ENCODE results near the gene MOB3A. TPM values are rescaled to one million over a fixed set of nuclear protein-coding genes. Genes with fewer than 3 reads are reported as not detected.

Gene MOB3A
- total and polyA plus RNA-seq, 2 of the 13 experiments (the other 11 are each of a cell fraction or from before 2014, with no cell fraction given) = 3.5 to 17.8 TPM

DNA sequence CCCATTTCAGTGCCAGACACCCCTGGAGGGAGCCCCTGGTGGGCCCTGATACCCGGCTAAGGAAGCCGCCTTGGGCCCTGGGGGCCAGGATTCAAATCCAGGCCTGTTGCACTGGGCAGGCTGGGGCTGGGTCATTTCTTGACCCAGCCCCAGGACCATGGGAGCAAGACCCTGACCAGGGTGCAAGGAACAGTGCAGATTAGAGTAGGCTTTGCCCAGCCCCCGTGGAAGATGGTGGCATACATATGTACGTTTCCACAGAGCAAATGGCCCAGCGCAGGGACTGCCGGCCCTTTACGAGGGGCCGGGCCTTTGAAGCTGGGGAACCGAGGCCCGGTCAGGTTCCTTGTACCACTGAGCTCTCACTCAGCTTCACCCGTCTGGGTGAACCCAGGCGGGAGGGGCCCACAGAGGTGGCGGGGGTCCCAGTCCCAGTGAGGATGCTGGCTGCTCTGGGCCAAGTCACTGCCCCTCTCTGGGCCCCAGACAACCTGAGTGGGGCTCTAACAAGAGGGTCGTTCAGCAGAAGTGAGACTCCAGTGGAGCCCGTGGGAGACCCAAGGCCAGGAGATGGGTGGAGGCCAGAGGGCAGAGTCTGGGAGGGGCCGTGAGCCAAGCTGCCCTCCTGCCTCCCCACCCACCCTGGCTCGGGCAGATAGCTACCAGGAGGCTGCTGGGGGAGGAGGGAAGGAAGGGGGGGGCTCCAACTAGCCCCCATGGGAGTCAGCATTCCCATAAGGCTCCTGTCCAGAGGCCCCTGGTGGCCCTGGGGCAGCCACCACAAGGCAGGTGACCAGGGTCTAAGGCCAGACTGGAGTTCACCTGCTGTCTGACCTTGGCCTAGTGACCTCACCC, 47.8 kb downstream of the MOB3A start (continued):
- TF ChIP-seq, protein P1, sequence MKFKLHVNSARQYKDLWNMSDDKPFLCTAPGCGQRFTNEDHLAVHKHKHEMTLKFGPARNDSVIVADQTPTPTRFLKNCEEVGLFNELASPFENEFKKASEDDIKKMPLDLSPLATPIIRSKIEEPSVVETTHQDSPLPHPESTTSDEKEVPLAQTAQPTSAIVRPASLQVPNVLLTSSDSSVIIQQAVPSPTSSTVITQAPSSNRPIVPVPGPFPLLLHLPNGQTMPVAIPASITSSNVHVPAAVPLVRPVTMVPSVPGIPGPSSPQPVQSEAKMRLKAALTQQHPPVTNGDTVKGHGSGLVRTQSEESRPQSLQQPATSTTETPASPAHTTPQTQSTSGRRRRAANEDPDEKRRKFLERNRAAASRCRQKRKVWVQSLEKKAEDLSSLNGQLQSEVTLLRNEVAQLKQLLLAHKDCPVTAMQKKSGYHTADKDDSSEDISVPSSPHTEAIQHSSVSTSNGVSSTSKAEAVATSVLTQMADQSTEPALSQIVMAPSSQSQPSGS (CRISPR knock-in tag; IDR thresholded peaks at IDR 0.05) = no peak
- TF ChIP-seq ZNF589 (CRISPR knock-in tag; conservative IDR thresholded peaks at IDR 0.05) (no peak), ZFX (CRISPR knock-in tag; IDR thresholded peaks at IDR 0.05; ENCODE audit: low read depth) (peak; percentile 48; the same call in 1 of the 2 replicates), AGO1 (IDR thresholded peaks at IDR 0.05; ENCODE audit: low read depth, low read length, poor library complexity, severe bottlenecking) (no peak), SSRP1 (CRISPR knock-in tag; IDR thresholded peaks at IDR 0.05) (no peak), SKI (IDR thresholded peaks at IDR 0.05; ENCODE audit: partially characterized antibody) (peak; percentile 77), PHF8 (CRISPR knock-in tag; IDR thresholded peaks at IDR 0.05) (no peak), ZNF460 (CRISPR knock-in tag; IDR thresholded peaks at IDR 0.05; ENCODE audit: borderline replicate concordance) (no peak), ZNF33A (CRISPR knock-in tag; IDR thresholded peaks at IDR 0.05; ENCODE audit: borderline replicate concordance) (no peak), NFKBIZ (CRISPR knock-in tag; IDR thresholded peaks at IDR 0.05) (no peak)
- TF ChIP-seq, protein P2, sequence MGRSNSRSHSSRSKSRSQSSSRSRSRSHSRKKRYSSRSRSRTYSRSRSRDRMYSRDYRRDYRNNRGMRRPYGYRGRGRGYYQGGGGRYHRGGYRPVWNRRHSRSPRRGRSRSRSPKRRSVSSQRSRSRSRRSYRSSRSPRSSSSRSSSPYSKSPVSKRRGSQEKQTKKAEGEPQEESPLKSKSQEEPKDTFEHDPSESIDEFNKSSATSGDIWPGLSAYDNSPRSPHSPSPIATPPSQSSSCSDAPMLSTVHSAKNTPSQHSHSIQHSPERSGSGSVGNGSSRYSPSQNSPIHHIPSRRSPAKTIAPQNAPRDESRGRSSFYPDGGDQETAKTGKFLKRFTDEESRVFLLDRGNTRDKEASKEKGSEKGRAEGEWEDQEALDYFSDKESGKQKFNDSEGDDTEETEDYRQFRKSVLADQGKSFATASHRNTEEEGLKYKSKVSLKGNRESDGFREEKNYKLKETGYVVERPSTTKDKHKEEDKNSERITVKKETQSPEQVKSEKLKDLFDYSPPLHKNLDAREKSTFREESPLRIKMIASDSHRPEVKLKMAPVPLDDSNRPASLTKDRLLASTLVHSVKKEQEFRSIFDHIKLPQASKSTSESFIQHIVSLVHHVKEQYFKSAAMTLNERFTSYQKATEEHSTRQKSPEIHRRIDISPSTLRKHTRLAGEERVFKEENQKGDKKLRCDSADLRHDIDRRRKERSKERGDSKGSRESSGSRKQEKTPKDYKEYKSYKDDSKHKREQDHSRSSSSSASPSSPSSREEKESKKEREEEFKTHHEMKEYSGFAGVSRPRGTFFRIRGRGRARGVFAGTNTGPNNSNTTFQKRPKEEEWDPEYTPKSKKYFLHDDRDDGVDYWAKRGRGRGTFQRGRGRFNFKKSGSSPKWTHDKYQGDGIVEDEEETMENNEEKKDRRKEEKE (IDR thresholded peaks at IDR 0.05) = no peak
- TF ChIP-seq, protein P3, sequence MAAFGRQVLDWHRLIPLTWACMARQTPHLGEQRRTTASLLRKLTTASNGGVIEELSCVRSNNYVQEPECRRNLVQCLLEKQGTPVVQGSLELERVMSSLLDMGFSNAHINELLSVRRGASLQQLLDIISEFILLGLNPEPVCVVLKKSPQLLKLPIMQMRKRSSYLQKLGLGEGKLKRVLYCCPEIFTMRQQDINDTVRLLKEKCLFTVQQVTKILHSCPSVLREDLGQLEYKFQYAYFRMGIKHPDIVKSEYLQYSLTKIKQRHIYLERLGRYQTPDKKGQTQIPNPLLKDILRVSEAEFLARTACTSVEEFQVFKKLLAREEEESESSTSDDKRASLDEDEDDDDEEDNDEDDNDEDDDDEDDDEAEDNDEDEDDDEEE (CRISPR knock-in tag; IDR thresholded peaks at IDR 0.05) = no peak
- TF ChIP-seq, protein P4, sequence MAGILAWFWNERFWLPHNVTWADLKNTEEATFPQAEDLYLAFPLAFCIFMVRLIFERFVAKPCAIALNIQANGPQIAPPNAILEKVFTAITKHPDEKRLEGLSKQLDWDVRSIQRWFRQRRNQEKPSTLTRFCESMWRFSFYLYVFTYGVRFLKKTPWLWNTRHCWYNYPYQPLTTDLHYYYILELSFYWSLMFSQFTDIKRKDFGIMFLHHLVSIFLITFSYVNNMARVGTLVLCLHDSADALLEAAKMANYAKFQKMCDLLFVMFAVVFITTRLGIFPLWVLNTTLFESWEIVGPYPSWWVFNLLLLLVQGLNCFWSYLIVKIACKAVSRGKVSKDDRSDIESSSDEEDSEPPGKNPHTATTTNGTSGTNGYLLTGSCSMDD (CRISPR knock-in tag; IDR thresholded peaks at IDR 0.05) = no peak

Measured in HepG2 (cell line).